Loucy (cell line): Measurements from ENCODE around the gene ASPHD2.

ENCODE experiments used
- H2AFZ ChIP-seq: fragments of 200-600 bp; sonication (generic); 2 replicates; pipeline ENCODE4 v1.6.0; 2016; ENCODE audit warnings: antibody characterized with exemption, mild to moderate bottlenecking, low read length, moderate library complexity
- H3F3A ChIP-seq: fragments of 200-600 bp; 2 replicates; pipeline ENCODE4 v1.6.0; 2016; ENCODE audit warnings: antibody characterized with exemption, low read depth, mild to moderate bottlenecking
- H3K27me3 ChIP-seq: fragments of 200-600 bp; sonication (generic); 2 replicates; pipeline ENCODE4 v1.6.1; 2014; ENCODE audit warnings: low read length, mild to moderate bottlenecking; ENCODE audit not compliant: insufficient read depth, poor library complexity, severe bottlenecking
- H3K36me3 ChIP-seq: fragments of 200-600 bp; sonication (generic); 2 replicates; pipeline ENCODE4 v1.6.1; 2016; ENCODE audit warnings: low read length; ENCODE audit not compliant: insufficient read depth
- H3K4me1 ChIP-seq: fragments of 200-600 bp; sonication (generic); 2 replicates; pipeline ENCODE4 v1.5.1; 2014; ENCODE audit warnings: low read length, mild to moderate bottlenecking; ENCODE audit not compliant: insufficient read depth, poor library complexity, severe bottlenecking
- H3K4me2 ChIP-seq: fragments of 200-600 bp; sonication (generic); 2 replicates; pipeline ENCODE4 v1.6.0; 2014; ENCODE audit warnings: antibody characterized with exemption, low read length, low read depth, mild to moderate bottlenecking; ENCODE audit not compliant: poor library complexity, severe bottlenecking
- H3K4me3 ChIP-seq: fragments of 200-600 bp; sonication (generic); 2 replicates; pipeline ENCODE4 v1.5.1; 2014; ENCODE audit warnings: low read length, mild to moderate bottlenecking, mixed read lengths; ENCODE audit not compliant: poor library complexity, severe bottlenecking
- H3K79me2 ChIP-seq: fragments of 200-600 bp; sonication (generic); 2 replicates; pipeline ENCODE4 v1.6.1; 2014; ENCODE audit warnings: low read length; ENCODE audit not compliant: insufficient read depth
- H3K9ac ChIP-seq: fragments of 200-600 bp; sonication (generic); 2 replicates; pipeline ENCODE4 v1.6.0; 2014; ENCODE audit warnings: mild to moderate bottlenecking, low read depth, low read length, moderate library complexity; ENCODE audit not compliant: poor library complexity, severe bottlenecking
- H3K9me2 ChIP-seq: fragments of 200-600 bp; sonication (generic); replicated peaks from 2 replicates; pipeline ENCODE4 v1.6.1; 2016; ENCODE audit warnings: low read depth, low read length, mixed read lengths
- H3K9me3 ChIP-seq: fragments of 200-600 bp; sonication (generic); 2 replicates; pipeline ENCODE4 v1.6.1; 2014; ENCODE audit warnings: mild to moderate bottlenecking, antibody characterized with exemption, low read length, low read depth; ENCODE audit not compliant: insufficient read depth
- H4K20me1 ChIP-seq: fragments of 200-600 bp; sonication (generic); 2 replicates; pipeline ENCODE4 v1.6.0; 2014; ENCODE audit warnings: antibody characterized with exemption, low read length, mild to moderate bottlenecking; ENCODE audit not compliant: insufficient read depth, poor library complexity, severe bottlenecking
- EZH2phosphoT487 ChIP-seq: fragments of 200-600 bp; IDR thresholded peaks from 2 replicates; pipeline ENCODE4 v1.6.1; 2018; ENCODE audit warnings: antibody characterized with exemption, mild to moderate bottlenecking, moderate library complexity, borderline replicate concordance
- TF ChIP-seq, protein P1 (sequence below): fragments of 200-600 bp; sonication (generic); conservative IDR thresholded peaks from 2 replicates; pipeline ENCODE4 v1.5.1; 2014; ENCODE audit warnings: mild to moderate bottlenecking, antibody characterized with exemption, low read length

The ASPHD2 gene

DNA sequence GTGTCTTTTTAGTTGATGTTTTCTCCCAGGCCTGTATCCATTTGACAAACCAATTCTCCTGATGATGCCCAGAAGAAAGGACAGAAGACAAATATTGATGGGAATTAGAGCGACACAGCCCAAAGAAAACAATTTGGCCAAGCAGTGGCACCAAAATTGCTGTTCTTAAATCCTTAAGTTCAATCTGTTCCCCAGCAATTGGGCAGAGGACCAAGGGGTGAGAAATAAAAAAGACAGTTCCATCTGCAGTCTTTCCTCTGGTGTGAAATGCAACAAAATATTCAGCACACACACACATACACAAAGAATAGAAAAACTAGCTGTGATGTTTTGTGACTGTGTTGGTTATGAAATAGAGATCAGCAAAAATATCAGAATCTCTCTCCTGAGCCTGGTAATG is 38.0 kb upstream of the ASPHD2 start:
- Histone ChIP-seq H3K9me2 (no peaks in the 10 kb centered on the region), H3F3A (no peaks in the 10 kb centered on the region), H3K4me1 (no peaks in the 10 kb centered on the region), H3K9ac (no peak overlapping the region), H3K27me3 (no peaks in the 10 kb centered on the region), H3K9me3 (no peaks in the 10 kb centered on the region), H3K4me2 (no peak overlapping the region), H3K79me2 (no peaks in the 10 kb centered on the region), H3K4me3 (no peak overlapping the region), H3K36me3 (no peaks in the 10 kb centered on the region), H4K20me1 (no peaks in the 10 kb centered on the region), H2AFZ (no peak overlapping the region)
- TF ChIP-seq, protein P1, sequence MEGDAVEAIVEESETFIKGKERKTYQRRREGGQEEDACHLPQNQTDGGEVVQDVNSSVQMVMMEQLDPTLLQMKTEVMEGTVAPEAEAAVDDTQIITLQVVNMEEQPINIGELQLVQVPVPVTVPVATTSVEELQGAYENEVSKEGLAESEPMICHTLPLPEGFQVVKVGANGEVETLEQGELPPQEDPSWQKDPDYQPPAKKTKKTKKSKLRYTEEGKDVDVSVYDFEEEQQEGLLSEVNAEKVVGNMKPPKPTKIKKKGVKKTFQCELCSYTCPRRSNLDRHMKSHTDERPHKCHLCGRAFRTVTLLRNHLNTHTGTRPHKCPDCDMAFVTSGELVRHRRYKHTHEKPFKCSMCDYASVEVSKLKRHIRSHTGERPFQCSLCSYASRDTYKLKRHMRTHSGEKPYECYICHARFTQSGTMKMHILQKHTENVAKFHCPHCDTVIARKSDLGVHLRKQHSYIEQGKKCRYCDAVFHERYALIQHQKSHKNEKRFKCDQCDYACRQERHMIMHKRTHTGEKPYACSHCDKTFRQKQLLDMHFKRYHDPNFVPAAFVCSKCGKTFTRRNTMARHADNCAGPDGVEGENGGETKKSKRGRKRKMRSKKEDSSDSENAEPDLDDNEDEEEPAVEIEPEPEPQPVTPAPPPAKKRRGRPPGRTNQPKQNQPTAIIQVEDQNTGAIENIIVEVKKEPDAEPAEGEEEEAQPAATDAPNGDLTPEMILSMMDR: no peak

DNA sequence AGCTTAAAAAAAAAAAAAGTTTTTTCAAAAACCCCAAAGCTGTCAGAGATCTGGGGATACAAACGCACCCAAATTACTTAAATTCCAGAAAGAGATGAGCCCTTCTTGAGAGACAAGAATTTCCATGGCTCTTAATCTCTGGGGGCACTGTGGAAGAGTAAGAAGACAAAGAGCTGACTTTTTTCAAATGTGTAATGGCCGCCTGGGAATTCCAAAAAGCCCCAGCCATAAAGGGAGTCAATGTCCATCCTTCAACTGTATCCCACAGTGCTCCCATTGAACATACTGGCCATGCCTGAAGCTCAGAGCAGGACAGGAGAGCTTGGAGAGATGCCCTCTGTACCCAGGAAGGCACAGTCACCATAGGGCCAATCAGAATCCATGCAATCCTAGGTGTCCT is 37.4 kb upstream of the ASPHD2 start:
- H3K9ac ChIP-seq: no peak overlapping the region
- H3F3A ChIP-seq: no peaks in the 10 kb centered on the region
- no peaks in the 10 kb centered on the region for H3K9me2 ChIP-seq
- no peak overlapping the region for H2AFZ ChIP-seq
- no peaks in the 10 kb centered on the region for H3K27me3 ChIP-seq
- TF ChIP-seq EZH2phosphoT487: no peak
- TF ChIP-seq, protein P1: no peak
- no peaks in the 10 kb centered on the region for H3K4me1 ChIP-seq
- no peaks in the 10 kb centered on the region for H3K36me3 ChIP-seq
- H3K4me2 ChIP-seq: no peak overlapping the region
- H4K20me1 ChIP-seq: no peaks in the 10 kb centered on the region
- no peaks in the 10 kb centered on the region for H3K9me3 ChIP-seq
- no peaks in the 10 kb centered on the region for H3K79me2 ChIP-seq
- H3K4me3 ChIP-seq: no peak overlapping the region

DNA sequence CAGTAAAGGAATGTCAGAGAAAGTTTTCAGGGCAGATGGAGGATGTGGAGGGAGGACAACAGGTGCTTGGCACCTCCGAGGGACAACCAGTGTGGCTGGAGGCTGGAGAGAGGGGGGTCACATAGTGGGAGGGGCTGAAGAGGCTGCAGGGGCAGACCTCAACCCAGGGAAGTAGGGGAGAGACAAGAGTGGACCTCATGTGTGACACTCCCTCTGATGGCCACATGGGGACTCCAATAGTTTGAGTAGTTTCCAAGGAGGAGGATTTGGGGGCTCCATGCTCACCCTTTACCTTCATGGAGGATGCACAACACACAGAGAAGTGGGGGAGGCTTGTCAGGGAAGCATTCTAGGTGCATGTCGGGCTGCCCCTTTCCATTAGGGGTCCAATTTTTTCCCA is 35.1 kb upstream of the ASPHD2 start:
- no peak overlapping the region for H3K9ac ChIP-seq
- no peak overlapping the region for H3K4me3 ChIP-seq
- H3K36me3 ChIP-seq: no peaks in the 10 kb centered on the region
- no peak overlapping the region for H2AFZ ChIP-seq
- H4K20me1 ChIP-seq: no peaks in the 10 kb centered on the region
- H3K9me2 ChIP-seq: no peaks in the 10 kb centered on the region
- H3K4me2 ChIP-seq: no peak overlapping the region
- H3K4me1 ChIP-seq: no peaks in the 10 kb centered on the region
- no peaks in the 10 kb centered on the region for H3K79me2 ChIP-seq
- TF ChIP-seq, protein P1: peak; percentile 49
- no peak for TF ChIP-seq EZH2phosphoT487
- H3K9me3 ChIP-seq: no peaks in the 10 kb centered on the region
- no peaks in the 10 kb centered on the region for H3K27me3 ChIP-seq
- H3F3A ChIP-seq: no peaks in the 10 kb centered on the region
